ENCODE data around the gene PRPF8.
"Not testable (repeated sequence)": the region's sequence is repeated elsewhere in the genome, so short reads cannot be mapped to it uniquely, and the experiment has no call there.

Gene PRPF8

GRCh38 chr17:1709971-1710806 is 25.5 kb upstream of the PRPF8 start, which contains the start of gene TLCD2:
Gene TLCD2, minus strand, starts transcription at chr17:1710377. Its CDS starts 135 bp downstream, at chr17:1710242.
- 0 out of 2 replicates have a peak, but pooled peaks cover 4% of the 10 kb centered on the region for H3K79me2 ChIP-seq (ENCODE audit: low read length)
- no peak within 1 kb of the TSS for H3K4me3 ChIP-seq (ENCODE audit: low read length)
- H2AFZ ChIP-seq (ENCODE audit: low read length), result no peak within 1 kb of the TSS
- H3K36me3 ChIP-seq (replicated peaks; ENCODE audit: insufficient read depth, low read length), result no peaks in the 10 kb centered on the region
- peaks cover 17% of the 10 kb centered on the region for H3K27me3 ChIP-seq (replicated peaks; ENCODE audit: insufficient read depth, low read length)
- no peak within 1 kb of the TSS for H3K4me2 ChIP-seq (ENCODE audit: low read depth, low read length)
- no peak for DNase-seq
- no peaks in the 10 kb centered on the region for H3K9me3 ChIP-seq (replicated peaks; ENCODE audit: insufficient read depth, low read length)
- TF ChIP-seq, protein P1, sequence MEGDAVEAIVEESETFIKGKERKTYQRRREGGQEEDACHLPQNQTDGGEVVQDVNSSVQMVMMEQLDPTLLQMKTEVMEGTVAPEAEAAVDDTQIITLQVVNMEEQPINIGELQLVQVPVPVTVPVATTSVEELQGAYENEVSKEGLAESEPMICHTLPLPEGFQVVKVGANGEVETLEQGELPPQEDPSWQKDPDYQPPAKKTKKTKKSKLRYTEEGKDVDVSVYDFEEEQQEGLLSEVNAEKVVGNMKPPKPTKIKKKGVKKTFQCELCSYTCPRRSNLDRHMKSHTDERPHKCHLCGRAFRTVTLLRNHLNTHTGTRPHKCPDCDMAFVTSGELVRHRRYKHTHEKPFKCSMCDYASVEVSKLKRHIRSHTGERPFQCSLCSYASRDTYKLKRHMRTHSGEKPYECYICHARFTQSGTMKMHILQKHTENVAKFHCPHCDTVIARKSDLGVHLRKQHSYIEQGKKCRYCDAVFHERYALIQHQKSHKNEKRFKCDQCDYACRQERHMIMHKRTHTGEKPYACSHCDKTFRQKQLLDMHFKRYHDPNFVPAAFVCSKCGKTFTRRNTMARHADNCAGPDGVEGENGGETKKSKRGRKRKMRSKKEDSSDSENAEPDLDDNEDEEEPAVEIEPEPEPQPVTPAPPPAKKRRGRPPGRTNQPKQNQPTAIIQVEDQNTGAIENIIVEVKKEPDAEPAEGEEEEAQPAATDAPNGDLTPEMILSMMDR (IDR thresholded peaks at IDR 0.05; ENCODE audit: low read length), result no peak
- TF ChIP-seq EZH2phosphoT487 (IDR thresholded peaks at IDR 0.05; ENCODE audit: low read length), result no peak
- no peak for TF ChIP-seq EZH2 (optimal IDR thresholded peaks at IDR 0.05; ENCODE audit: low read depth, low read length)
- H3F3A ChIP-seq (ENCODE audit: insufficient read depth, low read length), result no peaks in the 10 kb centered on the region
- H3K9ac ChIP-seq (ENCODE audit: low read length), result no peak within 1 kb of the TSS
- H3K9me2 ChIP-seq (replicated peaks; ENCODE audit: insufficient read depth, low read length), result no peaks in the 10 kb centered on the region
- H3K4me1 ChIP-seq (ENCODE audit: low read length), result no peaks in the 10 kb centered on the region
- no peak within 1 kb of the TSS for H3K27ac ChIP-seq (ENCODE audit: low read length)
- no peaks in the 10 kb centered on the region for H4K20me1 ChIP-seq (ENCODE audit: insufficient read depth, low read length)

DNA sequence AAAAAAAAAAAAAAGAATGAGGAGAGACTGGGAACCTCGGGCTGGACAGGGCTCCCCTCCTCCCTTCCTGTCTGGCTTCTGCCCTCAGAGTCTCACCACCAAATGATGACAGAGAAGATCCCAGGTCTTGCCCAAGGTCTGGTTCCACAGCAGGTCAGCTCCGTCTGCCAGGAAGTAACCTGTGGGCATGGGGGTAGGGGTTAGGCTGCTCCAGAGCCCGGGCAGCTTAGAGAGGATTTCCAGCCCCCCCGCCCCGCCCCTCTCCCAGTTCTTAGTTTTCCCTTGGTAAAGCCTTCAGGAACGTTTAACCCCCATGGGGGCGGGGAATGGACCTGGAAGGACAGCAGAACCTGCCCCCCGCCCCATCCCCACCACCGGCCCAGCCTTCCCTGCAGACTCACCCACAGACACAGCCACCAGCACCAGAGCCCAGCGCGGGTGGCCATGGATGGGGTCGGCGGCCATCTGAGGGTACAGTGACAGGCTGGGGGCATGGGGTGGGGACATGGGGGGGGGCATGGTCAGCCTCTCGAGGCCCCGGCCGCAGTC is 24.8 kb upstream of the PRPF8 start:
- Histone ChIP-seq H3K4me3 (ENCODE audit: low read length) (no peak overlapping the region), H3K4me2 (ENCODE audit: low read depth, low read length) (no peak overlapping the region), H3K27ac (ENCODE audit: low read length) (no peak overlapping the region), H4K20me1 (ENCODE audit: insufficient read depth, low read length) (no peaks in the 10 kb centered on the region), H3K9me3 (replicated peaks; ENCODE audit: insufficient read depth, low read length) (no peaks in the 10 kb centered on the region), H2AFZ (ENCODE audit: low read length) (no peak overlapping the region), H3K9ac (ENCODE audit: low read length) (no peak overlapping the region), H3F3A (ENCODE audit: insufficient read depth, low read length) (no peaks in the 10 kb centered on the region), H3K27me3 (replicated peaks; ENCODE audit: insufficient read depth, low read length) (peaks cover 17% of the 10 kb centered on the region), H3K79me2 (ENCODE audit: low read length) (no peaks in the 10 kb centered on the region), H3K4me1 (ENCODE audit: low read length) (no peaks in the 10 kb centered on the region), H3K9me2 (replicated peaks; ENCODE audit: insufficient read depth, low read length) (no peaks in the 10 kb centered on the region), H3K36me3 (replicated peaks; ENCODE audit: insufficient read depth, low read length) (no peaks in the 10 kb centered on the region)
- TF ChIP-seq, protein P1 (IDR thresholded peaks at IDR 0.05; ENCODE audit: low read length), result no peak
- TF ChIP-seq EZH2phosphoT487 (IDR thresholded peaks at IDR 0.05; ENCODE audit: low read length) (no peak), EZH2 (optimal IDR thresholded peaks at IDR 0.05; ENCODE audit: low read depth, low read length) (no peak)
- DNase-seq, result no peak

DNA sequence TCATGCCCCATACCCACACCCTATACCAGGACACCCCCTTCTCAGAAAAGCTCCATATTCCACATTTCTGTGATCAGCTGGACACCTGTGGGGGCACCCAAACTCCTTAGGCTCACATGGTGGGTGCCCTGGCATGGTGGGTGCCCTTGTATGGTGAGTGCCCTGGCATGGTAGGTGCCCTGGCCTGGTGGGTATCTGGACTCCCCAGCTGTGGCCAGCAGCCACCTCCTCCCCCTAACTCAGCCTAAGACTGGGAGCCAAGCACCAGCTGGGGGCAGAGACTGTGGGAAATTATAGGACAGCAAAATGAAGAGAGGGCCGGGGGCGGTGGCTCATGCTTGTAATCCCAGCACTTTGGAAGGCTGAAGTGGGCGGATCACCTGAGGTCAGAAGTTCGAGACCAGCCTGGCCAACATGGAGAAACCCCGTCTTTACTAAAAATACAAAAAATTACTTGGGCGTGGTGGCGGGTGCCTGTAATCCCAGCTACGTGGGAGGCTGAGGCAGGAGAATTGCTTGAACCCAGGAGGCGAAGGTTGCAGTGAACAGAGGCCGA is 24.2 kb upstream of the PRPF8 start:
- not testable (repeated sequence) for H3K9me3 ChIP-seq (replicated peaks; ENCODE audit: insufficient read depth, low read length); H2AFZ ChIP-seq (ENCODE audit: low read length); H3K27ac ChIP-seq (ENCODE audit: low read length); H3K79me2 ChIP-seq (ENCODE audit: low read length); H3K4me1 ChIP-seq (ENCODE audit: low read length); H3K36me3 ChIP-seq (replicated peaks; ENCODE audit: insufficient read depth, low read length); H4K20me1 ChIP-seq (ENCODE audit: insufficient read depth, low read length); H3F3A ChIP-seq (ENCODE audit: insufficient read depth, low read length); H3K9me2 ChIP-seq (replicated peaks; ENCODE audit: insufficient read depth, low read length); H3K4me2 ChIP-seq (ENCODE audit: low read depth, low read length); DNase-seq; H3K9ac ChIP-seq (ENCODE audit: low read length); H3K4me3 ChIP-seq (ENCODE audit: low read length)
- peaks cover 17% of the 10 kb centered on the region for H3K27me3 ChIP-seq (replicated peaks; ENCODE audit: insufficient read depth, low read length)

All from MM.1S (cell line).